HepG2 (cell line): Measurements from ENCODE around the gene PKDREJ. TPM values are rescaled to one million over a fixed set of nuclear protein-coding genes. Genes with fewer than 3 reads are reported as not detected.

Source experiments
- ATAC-seq: fragments of 200-7000 bp; cut with Tn5 transposase; 3 replicates; pipeline ENCODE4 v1.9.1; 2020; ENCODE audit warnings: mild to moderate bottlenecking, moderate library complexity
- BruUV-seq: library from RNA; stranded (reverse); fragments of 400-500 nt; replicated peaks from 2 replicates; lab custom pipeline; 2021; lab: Mats Ljungman, UMichigan
- CTCF ChIA-PET: fragments of 300-600 bp; formaldehyde crosslinking; extraction: SDS; loops from one replicate; lab custom pipeline; 2021; ENCODE audit warnings: low total read pairs, inconsistent platforms, low intra/inter-chr PET ratio; lab: Yijun Ruan, JAX
- POLR2A ChIA-PET: fragments of 350-600 bp; sonication (Branson Sonifier 250); formaldehyde crosslinking; loops from one replicate; lab custom pipeline; 2020; ENCODE audit warnings: antibody characterized with exemption, inconsistent platforms; lab: Yijun Ruan, JAX
- DNase-seq: peaks from one replicate; pipeline ENCODE4 v3.0.0-alpha.2; 2015; ENCODE audit warnings: low spot score
- FAIRE-seq: peaks from 3 replicates; lab custom pipeline; 2011; peaks lifted over from hg19 to GRCh38; lab: Jason Lieb, UNC
- H2AFZ ChIP-seq: one replicate; pipeline ENCODE4 v1.6.1; 2011; ENCODE audit warnings: low read length, inconsistent platforms
- H3K27ac ChIP-seq: fragments of 300-600 bp; 3 replicates; pipeline ENCODE4 v1.8.0; 2011; ENCODE audit warnings: mixed run types, mild to moderate bottlenecking, mixed read lengths, low read length, inconsistent platforms; ENCODE audit not compliant: insufficient read depth; ENCODE audit errors: extremely low read length
- H3K27me3 ChIP-seq, 2 experiments: fragments of 200-600 bp in 1 of 2; 2 replicates in 1 of 2; 3 replicates in 1 of 2; pipeline versions ENCODE4 v1.6.0 to v1.8.0; 2011; ENCODE audit warnings: low read length in 2 of 2, mild to moderate bottlenecking in 2 of 2, moderate library complexity in 2 of 2, inconsistent platforms in 1 of 2; ENCODE audit not compliant: insufficient read depth in 2 of 2, control insufficient read depth in 1 of 2
- H3K36me3 ChIP-seq, 2 experiments: fragments of 200-600 bp in 1 of 2; replicated peaks in 1 of 2; 2 replicates in 1 of 2; 3 replicates in 1 of 2; pipeline versions ENCODE4 v1.5.1 to v1.8.0; 2011; ENCODE audit warnings: low read length in 2 of 2, inconsistent platforms in 1 of 2; ENCODE audit not compliant: insufficient read depth in 2 of 2, control insufficient read depth in 1 of 2
- H3K4me1 ChIP-seq: 2 replicates; pipeline ENCODE4 v1.5.1; 2012; ENCODE audit warnings: low read length, inconsistent platforms; ENCODE audit not compliant: insufficient read depth
- H3K4me2 ChIP-seq: 2 replicates; pipeline ENCODE4 v1.6.0; 2011; ENCODE audit warnings: low read depth, low read length, inconsistent platforms
- H3K4me3 ChIP-seq, 3 experiments: fragments of 200-600 bp in 1 of 3; sonication (generic), shearing (Covaris generic) in 1 of 3; replicated peaks in 1 of 3; 2 replicates each; pipeline ENCODE4 v1.5.1; 2011 to 2016; ENCODE audit warnings: low read length in 3 of 3, inconsistent platforms in 2 of 3, low read depth in 2 of 3, mild to moderate bottlenecking in 2 of 3, control low read depth in 1 of 3, mixed read lengths in 1 of 3; ENCODE audit not compliant: insufficient read depth in 1 of 3
- H3K79me2 ChIP-seq: one replicate; pipeline ENCODE4 v1.6.1; 2011; ENCODE audit warnings: low read length, inconsistent platforms; ENCODE audit not compliant: insufficient read depth
- H3K9ac ChIP-seq: 2 replicates; pipeline ENCODE4 v1.6.0; 2011; ENCODE audit warnings: mild to moderate bottlenecking, low read depth, low read length, inconsistent platforms; ENCODE audit not compliant: insufficient read depth
- H3K9me3 ChIP-seq: 2 replicates; pipeline ENCODE4 v1.5.1; 2012; ENCODE audit warnings: mild to moderate bottlenecking, low read length
- H4K20me1 ChIP-seq: 2 replicates; pipeline ENCODE4 v1.6.0; 2011; ENCODE audit warnings: inconsistent platforms, mild to moderate bottlenecking, low read length, moderate library complexity; ENCODE audit not compliant: insufficient read depth
- AGO2 ChIP-seq: fragments of 200-400 bp; formaldehyde crosslinking; optimal IDR thresholded peaks from 2 replicates; pipeline ENCODE3; 2017; ENCODE audit warnings: mild to moderate bottlenecking, low read depth, low read length, moderate library complexity
- ATF7-NPFF ChIP-seq: sonication (generic); formaldehyde crosslinking; IDR thresholded peaks from 2 replicates; pipeline ENCODE4 v1.8.1; 2023; ENCODE audit warnings: mild to moderate bottlenecking, low read depth, missing genetic modification reagents, moderate library complexity
- CSRNP1 ChIP-seq: sonication (generic); formaldehyde crosslinking; IDR thresholded peaks from 2 replicates; pipeline ENCODE4 v1.8.1; 2023; ENCODE audit warnings: mild to moderate bottlenecking, missing genetic modification reagents
- HES4 ChIP-seq: sonication (generic); formaldehyde crosslinking; IDR thresholded peaks from 2 replicates; pipeline ENCODE4 v1.9.0; 2021; ENCODE audit warnings: mild to moderate bottlenecking, missing genetic modification reagents, borderline replicate concordance
- HMG20A ChIP-seq: IDR thresholded peaks from 2 replicates; pipeline ENCODE4 v1.6.1; 2016; ENCODE audit warnings: borderline replicate concordance
- MAFK ChIP-seq, 2 experiments: IDR thresholded peaks in 1 of 2; conservative IDR thresholded peaks in 1 of 2; 2 replicates each; pipeline ENCODE4 v1.6.1; 2011; ENCODE audit warnings: improper control_type of control experiment in 2 of 2, low read length in 2 of 2
- SIX4 ChIP-seq: sonication (generic); formaldehyde crosslinking; IDR thresholded peaks from 2 replicates; pipeline ENCODE4 v1.4.0; 2020; ENCODE audit warnings: missing genetic modification reagents
- THRA ChIP-seq: sonication (generic); formaldehyde crosslinking; IDR thresholded peaks from 2 replicates; pipeline ENCODE4 v1.4.0; 2020; ENCODE audit warnings: missing genetic modification reagents, borderline replicate concordance
- ZNF678 ChIP-seq: sonication (generic); formaldehyde crosslinking; IDR thresholded peaks from 2 replicates; pipeline ENCODE4 v1.4.0; 2020; ENCODE audit warnings: mild to moderate bottlenecking, missing genetic modification reagents
- WGBS: methylation state at CpG from one replicate; pipeline ENCODE4 v1.1.6; 2017; ENCODE audit warnings: low lambda C conversion rate; 5-methylcytosine and 5-hydroxymethylcytosine counted together
- in situ Hi-C: cut with HindIII; loops from 2 replicates; pipeline ENCODE4 v1.10.0; 2017; ENCODE audit warnings: low pct_unique_long_range_greater_than_20kb; ENCODE audit not compliant: extremely low pct_ligation_motif_present
- intact Hi-C: fragments of 100-400 bp; cut with micrococcal nuclease; formaldehyde crosslinking; loops from one replicate; pipeline ENCODE4 v1.10.0; 2022; ENCODE audit not compliant: unreplicated experiment
- polyA plus RNA-seq, 8 experiments: library from polyadenylated mRNA; depleted of rRNA in 3 of 8; stranded (reverse) in 7 of 8; unstranded in 1 of 8; fragments of >200 nt; fragmentation: Illumina TruSeq in 4 of 8; extraction: Trizol in 4 of 8; gene quantifications; 2 replicates each; pipeline versions ENCODE4 v1.2.1 to v1.2.3, GENCODE V29; 2011 to 2016; ENCODE audit warnings: low read depth in 4 of 8, missing spikeins in 1 of 8, mixed read lengths in 1 of 8; ENCODE audit not compliant: insufficient read depth in 1 of 8
- total RNA-seq, 5 experiments: library from RNA; depleted of rRNA; stranded (reverse); fragments of >200 nt; fragmentation: Illumina TruSeq; extraction: Trizol; gene quantifications; 2 replicates each; pipeline ENCODE4 v1.2.3, GENCODE V29; 2016; ENCODE audit warnings: low read depth in 1 of 5

Gene PKDREJ
- total and polyA plus RNA-seq, 2 of the 13 experiments (the other 11 are each of a cell fraction or from before 2014, with no cell fraction given): not detected

GRCh38 chr22:46293577-46294260, 30.6 kb upstream of the PKDREJ start:
- intact Hi-C loops (no loop called here), in situ Hi-C loops (no loop called here)
- Histone ChIP-seq H4K20me1 (no peaks in the 10 kb centered on the region), H3K9me3 (no peaks in the 10 kb centered on the region), H3K9ac (no peak overlapping the region), H3K4me2 (no peak overlapping the region), H3K79me2 (peaks cover 13% of the 10 kb centered on the region), H3K27me3 (no peaks in the 10 kb centered on the region; a peak in 1 of 5 replicates), H3K4me1 (peaks cover 26% of the 10 kb centered on the region), H3K27ac (no peak overlapping the region), H2AFZ (no peak overlapping the region), H3K4me3 (no peak overlapping the region), H3K36me3 (peaks cover 21 to 41% of the 10 kb centered on the region in 2 experiments)
- POLR2A ChIA-PET: interaction anchor here (1.4 kb wide), 1 partner anchor 26 kb away, joined by 5 read pairs; the partner anchor contains the start of gene TTC38
- CTCF ChIA-PET: no interaction called here
- FAIRE-seq (no peak), DNase-seq (no peak), ATAC-seq (no peak)
- 96% methylated on average over 10 of the region's 11 CpGs for WGBS
- no peak for TF ChIP-seq ZNF678
- TF ChIP-seq ATF7-NPFF (CRISPR knock-in tag): no peak
- TF ChIP-seq THRA (CRISPR knock-in tag): no peak
- no peak for TF ChIP-seq HES4 (CRISPR knock-in tag)
- peak; percentile 65 for TF ChIP-seq AGO2
- TF ChIP-seq HMG20A: no peak
- no peak for TF ChIP-seq CSRNP1 (CRISPR knock-in tag)
- 0 out of 4 replicates have a peak, but pooled peaks of 1 of the 2 experiments have one; percentile 8 for TF ChIP-seq MAFK (conservative IDR thresholded peaks at IDR 0.05 in 1 of 2, IDR thresholded peaks at IDR 0.05 in 1 of 2; ENCODE audit: low read length in 2 of 2)
- no peak for TF ChIP-seq SIX4 (CRISPR knock-in tag)
- BruUV-seq: no TSS peak
